Activated CD4-positive, alpha-beta T cell treated with anti-CD3 and anti-CD28 coated beads for 48 hours (primary cell): ENCODE measurements around the gene ITGA4.
"Not testable (repeated sequence)": the region's sequence is repeated elsewhere in the genome, so short reads cannot be mapped to it uniquely, and the experiment has no call there.

Experiments used
- DNase-seq: peaks from one replicate; pipeline ENCODE4 v3.0.0-alpha.2; 2020

Gene ITGA4

GRCh38 chr2:181457121-181457740 lies at the start of gene ITGA4:
Gene ITGA4 (plus strand): TSS chr2:181457386. CDS start chr2:181457655, 269 bp downstream.
- DNase-seq, result peak; percentile 90

- no peak for DNase-seq
Observed at GRCh38 chr2:181408861-181409260, 48.3 kb upstream of the ITGA4 start.

DNA sequence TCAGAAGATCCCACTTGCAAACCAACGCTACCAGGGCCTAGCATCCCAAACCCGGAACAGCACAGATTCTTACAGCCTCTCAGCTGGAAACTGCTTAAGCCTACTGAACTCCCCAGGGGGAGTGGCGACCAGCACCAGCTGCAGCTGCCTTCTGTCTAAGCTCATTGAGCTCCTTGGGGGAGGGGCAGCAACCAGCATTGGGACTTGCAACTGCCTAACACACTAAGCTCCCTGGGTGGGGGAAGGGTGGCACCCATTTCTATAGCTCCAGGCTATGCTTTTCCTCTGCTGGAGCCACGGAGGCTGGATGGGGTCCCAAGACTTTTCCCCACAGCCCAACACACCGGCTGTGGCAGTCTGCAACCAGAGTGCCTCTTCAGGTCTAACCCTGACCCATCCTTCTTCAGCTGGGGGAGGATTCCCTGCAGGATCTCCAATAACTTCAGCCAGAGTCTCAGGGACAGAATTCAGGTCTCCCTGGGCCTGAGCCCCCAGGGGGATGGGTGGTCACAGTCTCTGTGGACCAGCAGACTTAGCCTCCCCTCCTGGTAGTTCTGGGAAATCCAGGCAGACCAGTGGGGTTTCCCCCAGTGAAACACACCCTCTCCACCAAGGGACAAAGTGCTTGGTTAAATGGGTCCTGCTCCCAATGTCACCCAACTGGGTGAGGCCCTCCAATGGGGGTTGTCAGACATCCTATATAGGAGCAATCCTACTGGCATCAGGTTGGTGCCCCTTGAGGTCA lies 45.9 kb upstream of the ITGA4 start:
- DNase-seq, result no peak

GRCh38 chr2:181419129-181419855 lies 37.9 kb upstream of the ITGA4 start:
- DNase-seq, result no peak

- DNase-seq, result no peak
Observed at GRCh38 chr2:181420259-181421130, 36.7 kb upstream of the ITGA4 start.

GRCh38 chr2:181421131-181421458 lies 36.1 kb upstream of the ITGA4 start:
- DNase-seq, result no peak

- DNase-seq, result no peak
Observed at GRCh38 chr2:181421464-181421863, 35.7 kb upstream of the ITGA4 start.

- no peak for DNase-seq
Observed at GRCh38 chr2:181426672-181427071, 30.5 kb upstream of the ITGA4 start.

GRCh38 chr2:181430406-181431118 lies 26.6 kb upstream of the ITGA4 start:
- peak; percentile 8 for DNase-seq

DNA sequence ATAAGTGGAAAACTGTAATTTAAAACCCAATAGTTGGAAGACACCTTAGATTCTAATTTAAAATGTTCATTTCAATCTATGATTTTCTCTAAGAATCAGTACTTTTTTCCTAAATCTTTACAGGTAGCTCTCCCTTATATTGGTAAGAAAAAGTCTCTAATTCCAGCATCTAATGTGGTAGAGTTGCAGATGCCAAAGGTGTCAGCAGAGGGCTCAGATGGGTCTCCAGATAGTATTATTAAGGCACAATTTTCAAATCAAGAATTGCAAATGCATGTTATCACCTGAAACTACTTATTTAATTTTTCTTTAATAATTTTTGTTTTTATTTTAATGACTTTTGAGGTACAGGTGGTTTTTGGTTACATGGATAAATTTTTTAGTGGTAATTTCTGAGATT lies 25.5 kb upstream of the ITGA4 start:
- no peak for DNase-seq

GRCh38 chr2:181438261-181438660 lies 18.9 kb upstream of the ITGA4 start:
- peak; percentile 31 for DNase-seq

DNA sequence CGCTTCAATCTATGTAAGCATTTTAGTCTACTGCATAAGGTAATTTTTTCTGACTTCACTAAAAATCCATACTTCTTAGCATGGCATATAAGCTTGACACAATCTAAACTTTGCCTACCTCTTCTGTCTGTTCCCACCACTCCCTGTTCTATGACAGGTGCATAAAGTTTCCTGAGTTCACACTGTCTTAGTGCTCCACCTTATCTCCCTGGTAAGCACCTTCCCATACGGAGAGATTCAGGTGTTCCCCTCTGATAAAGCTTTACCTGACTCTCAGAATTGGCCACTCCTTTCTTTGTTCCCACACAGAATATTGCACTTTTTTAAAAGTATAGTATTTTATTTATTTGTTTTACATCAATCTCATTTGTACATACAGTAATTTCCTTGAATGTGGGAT lies 16.8 kb upstream of the ITGA4 start:
- no peak for DNase-seq

GRCh38 chr2:181440919-181441318 lies 16.3 kb upstream of the ITGA4 start:
- no peak for DNase-seq

GRCh38 chr2:181441670-181442069 lies 15.5 kb upstream of the ITGA4 start:
- no peak for DNase-seq

GRCh38 chr2:181444654-181445053 lies 12.5 kb upstream of the ITGA4 start:
- DNase-seq, result no peak

DNA sequence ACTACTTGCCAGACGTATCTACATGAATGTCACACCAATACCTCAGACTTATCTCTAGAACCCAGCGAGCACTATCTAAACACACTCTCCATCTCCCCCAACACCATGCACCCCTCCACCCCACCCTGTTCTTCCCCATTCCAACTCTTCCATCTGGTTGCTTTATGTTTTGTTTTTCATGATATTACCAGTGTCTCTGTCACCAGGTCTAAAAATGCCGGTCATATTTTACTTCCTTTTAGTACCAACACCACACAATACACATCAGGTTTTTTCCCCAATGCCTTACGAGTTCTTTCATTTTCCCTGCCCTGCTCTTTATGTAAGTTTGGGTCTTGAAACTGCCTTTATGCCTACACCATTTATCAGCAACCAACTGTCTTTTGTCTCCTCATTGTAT lies 10.2 kb upstream of the ITGA4 start:
- no peak for DNase-seq

GRCh38 chr2:181449278-181449677 lies 7.9 kb upstream of the ITGA4 start:
- not testable (repeated sequence) for DNase-seq

DNA sequence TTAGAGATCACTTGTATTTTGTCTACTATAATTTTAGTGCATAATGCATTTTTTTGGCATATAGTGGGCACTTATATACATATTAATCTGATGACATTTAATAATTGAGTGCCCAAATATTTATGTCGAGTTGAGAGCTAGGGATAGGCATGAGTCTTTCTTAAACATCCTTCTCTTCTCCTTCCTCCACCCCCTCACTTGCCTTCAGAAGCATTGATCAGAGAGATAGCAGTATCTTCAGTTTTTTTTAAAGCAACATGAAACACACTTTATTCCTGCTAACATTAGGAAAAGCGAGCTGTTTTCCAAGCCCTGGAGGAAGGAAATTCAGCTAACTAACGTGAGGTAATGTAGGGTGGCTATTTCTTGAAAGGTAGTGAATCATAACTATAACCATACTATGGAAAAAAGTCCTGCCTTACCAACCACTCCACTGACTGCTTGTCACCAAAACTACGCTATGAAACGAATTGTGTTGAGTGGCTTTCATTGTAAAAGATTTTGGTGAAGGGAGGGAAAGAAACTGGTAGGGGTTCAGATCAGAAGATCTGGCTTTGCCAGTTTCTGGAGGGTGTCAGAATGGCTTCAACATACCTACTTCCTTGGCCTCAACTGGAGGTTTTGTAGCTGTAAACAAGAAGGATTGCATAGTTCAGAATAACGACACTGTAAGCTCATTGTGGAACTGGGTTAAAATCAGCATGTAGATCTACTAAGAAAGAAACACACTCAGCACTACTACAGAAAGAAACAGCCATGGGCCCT lies 2.3 kb upstream of the ITGA4 start:
- DNase-seq, result no peak

- DNase-seq, result peak; percentile 73
Observed at GRCh38 chr2:181456660-181457120, 496 bp upstream of the ITGA4 start.

- DNase-seq, result peak; percentile 71
Observed at GRCh38 chr2:181457741-181458425, 697 bp downstream of the ITGA4 start.

DNA sequence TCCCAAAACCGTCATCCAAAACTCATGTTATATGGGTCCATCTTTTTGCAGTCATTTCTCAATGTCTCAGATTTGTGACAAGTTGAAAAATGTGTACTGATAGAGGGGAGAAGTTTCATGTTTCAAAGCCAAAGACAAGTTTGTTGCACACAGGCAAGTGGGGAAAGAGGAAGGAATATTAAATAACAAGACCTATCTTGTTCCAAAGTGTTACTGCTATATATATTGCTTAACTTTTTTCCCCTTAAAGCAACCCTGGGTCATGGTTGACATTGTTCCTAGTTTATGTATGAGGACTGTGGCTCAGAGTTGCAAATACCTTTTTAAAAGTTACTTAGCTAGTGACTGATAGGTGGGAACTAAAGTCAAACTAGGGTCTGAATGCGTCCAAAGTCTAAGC lies 1.7 kb downstream of the ITGA4 start:
- no peak for DNase-seq
